Middle frontal gyrus (tissue), 1 donor: ENCODE data around the gene POLN.

ENCODE experiments used
- DNase-seq: peaks from one replicate; pipeline ENCODE4 v3.0.0-alpha.2; 2015; ENCODE audit warnings: low spot score; ENCODE audit errors: extremely low spot score

POLN gene

DNA sequence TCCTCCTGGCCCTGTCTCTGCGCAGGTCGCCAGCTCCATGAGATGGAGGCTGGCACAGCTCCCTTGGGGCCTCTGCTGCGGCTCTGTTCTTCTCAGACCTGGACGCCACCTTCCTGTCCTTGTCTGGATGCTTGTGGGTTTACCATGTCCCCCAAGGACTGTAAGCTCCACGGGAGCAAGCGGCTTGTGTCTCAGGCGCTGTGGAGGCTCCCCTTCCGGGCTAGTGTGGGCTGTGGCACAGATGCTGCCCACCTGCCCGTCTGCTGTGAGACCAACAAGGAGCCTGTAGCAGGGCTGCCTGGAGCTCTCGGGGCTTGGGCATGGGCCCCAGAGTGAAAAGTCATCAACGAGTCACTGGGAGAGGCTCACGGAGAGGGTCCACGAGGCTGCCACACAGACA, 157.6 kb downstream of the POLN start:
- DNase-seq = no peak

GRCh38 chr4:2083826-2084160, 158.1 kb downstream of the POLN start:
- DNase-seq = no peak

GRCh38 chr4:2083116-2083825, 158.7 kb downstream of the POLN start:
- no peak for DNase-seq

DNA sequence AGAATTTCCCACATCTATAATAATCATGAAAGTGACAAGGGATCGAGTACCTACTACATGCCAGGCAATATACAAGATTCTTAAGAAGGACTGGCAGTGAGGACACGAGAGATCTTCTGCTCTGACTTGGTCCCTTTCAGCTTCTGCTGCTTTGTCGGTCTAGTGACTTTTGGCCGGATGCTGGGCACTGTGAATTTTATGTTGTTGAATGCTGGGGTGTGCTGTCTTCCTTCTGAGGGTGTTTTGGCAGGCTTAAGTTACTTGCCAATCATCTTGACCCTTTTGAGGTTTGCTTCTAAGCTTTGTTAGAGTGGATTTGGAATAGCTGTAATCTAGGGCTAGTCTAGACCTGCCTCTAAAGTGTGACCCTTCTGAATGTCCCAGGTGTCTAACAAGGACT, 159.3 kb downstream of the POLN start:
- no peak for DNase-seq

DNA sequence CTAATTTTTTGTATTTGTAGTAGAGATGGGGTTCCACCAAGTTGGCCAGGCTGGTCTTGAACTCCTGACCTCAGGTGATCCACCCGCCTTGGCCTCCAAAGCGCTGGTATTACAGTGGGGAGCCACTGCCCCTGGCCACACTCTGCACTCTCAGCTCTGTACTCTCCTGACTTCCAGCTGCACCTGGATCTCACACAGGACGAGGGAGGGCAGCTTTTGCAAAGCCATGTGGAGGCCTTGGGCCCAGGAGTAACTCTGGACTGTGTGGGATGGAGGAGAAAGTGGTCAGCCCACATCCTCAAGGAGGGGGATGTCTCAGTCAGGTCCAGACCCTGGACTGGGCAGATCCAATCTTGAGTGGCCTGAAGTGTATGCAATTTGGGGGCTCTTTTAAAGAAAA, 159.8 kb downstream of the POLN start:
- no peak for DNase-seq

GRCh38 chr4:2081540-2081939, 160.4 kb downstream of the POLN start:
- no peak for DNase-seq

DNA sequence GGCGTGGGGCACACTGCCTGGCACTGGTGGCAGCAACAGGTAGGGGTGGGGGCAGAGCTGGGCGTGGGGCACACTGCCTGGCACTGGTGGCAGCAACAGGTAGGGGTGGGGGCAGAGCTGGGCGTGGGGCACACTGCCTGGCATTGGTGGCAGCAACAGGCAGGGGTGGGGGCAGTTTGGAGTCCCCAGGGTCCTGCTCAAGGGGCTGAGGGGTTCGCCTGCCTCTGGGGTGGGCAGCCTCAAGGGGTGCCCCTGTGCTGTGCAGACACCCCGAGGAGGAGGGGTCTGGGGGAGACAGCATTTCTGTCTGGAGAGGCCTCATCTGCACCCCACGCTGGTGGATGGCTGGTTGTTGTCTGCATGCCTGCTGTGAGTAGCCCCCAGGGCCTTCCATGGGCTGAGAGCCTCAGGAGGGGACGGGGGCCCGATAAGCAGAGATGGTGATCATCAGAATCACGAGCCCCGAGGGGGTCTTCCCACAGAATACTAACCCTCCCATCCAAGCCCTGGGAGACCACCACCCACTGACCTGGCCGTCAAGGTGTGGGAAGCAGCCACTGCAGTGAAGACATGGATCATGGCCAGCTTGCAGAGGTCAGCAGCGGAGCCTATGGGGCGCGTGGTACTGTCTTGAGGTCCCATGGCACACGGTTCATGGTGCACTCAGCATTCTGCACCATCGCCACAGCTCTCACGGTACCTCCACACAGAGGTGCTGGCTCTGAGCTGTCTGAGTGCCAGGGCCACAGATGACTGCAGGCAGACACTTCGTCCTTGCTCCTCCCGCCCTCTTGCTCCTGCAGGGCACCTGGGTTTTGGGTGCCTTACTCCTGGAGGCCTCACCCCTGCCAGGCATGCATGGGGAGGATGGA, 161.3 kb downstream of the POLN start:
- no peak for DNase-seq

GRCh38 chr4:2079926-2080325, 162.0 kb downstream of the POLN start:
- DNase-seq = no peak

- no peak for DNase-seq
Observed at GRCh38 chr4:2079006-2079405, 162.9 kb downstream of the POLN start.

DNA sequence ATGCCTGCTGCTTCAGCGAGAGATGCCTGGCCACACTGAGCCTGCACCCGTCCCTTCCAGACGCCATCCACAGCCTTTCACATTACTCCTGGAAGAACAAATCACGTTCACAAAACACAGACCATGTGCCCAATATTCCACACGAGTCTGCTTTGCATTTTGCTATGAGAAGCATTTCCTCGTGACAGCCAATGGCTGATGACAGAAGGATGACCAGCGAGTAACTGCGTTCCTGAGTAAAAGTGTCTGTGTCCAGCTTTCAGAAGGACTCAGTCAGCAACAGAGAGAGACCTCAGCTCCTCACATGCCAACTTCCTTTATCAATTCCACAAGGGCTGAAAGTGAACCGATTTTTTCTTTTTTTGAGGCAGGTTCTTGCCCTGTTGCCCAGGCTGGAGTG, 163.3 kb downstream of the POLN start:
- DNase-seq = no peak

- DNase-seq = no peak
Observed at GRCh38 chr4:2077537-2078460, 164.1 kb downstream of the POLN start.

- DNase-seq = no peak
Observed at GRCh38 chr4:2076908-2077536, 164.9 kb downstream of the POLN start.

- no peak for DNase-seq
Observed at GRCh38 chr4:2075987-2076907, 165.7 kb downstream of the POLN start.

DNA sequence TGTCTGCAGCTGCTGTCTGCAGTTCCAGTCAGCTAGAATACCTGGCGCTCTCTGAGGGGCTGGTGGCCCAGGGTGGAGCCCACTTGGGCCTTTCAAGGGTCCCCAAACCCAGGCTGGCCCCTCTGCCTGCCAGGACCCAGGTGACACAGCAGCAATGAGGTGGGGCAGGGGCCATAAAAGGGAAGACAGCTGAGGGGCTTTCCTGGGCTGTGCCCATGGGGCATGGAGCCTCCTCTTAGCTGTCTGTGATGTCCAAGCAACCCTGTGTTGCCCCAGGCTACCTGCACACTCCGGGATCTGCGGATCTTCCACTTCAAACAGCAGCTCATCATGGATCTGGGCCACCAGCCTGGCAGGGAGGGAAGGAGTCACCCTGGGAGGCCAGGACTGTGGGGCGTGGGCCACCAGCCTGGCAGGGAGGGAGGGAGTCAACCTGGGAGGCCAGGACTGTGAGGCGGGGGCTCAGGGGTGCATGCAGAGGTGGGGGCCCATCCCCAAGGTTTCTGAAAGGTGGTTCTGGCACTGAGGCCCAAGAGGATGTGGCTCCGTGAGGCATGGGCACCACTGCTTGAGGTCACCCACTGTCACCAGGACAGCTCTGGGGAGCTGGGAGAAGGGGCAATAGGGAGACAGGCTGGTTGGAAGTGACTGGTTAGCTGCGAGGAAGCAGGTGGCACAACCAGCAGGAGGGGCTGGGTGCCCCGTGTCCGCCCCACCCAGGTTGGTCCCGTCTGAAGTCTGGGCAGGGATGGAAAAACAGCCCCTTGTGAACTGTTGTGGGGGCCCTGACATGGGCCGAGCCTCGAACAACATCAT, 166.5 kb downstream of the POLN start:
- DNase-seq = no peak

DNA sequence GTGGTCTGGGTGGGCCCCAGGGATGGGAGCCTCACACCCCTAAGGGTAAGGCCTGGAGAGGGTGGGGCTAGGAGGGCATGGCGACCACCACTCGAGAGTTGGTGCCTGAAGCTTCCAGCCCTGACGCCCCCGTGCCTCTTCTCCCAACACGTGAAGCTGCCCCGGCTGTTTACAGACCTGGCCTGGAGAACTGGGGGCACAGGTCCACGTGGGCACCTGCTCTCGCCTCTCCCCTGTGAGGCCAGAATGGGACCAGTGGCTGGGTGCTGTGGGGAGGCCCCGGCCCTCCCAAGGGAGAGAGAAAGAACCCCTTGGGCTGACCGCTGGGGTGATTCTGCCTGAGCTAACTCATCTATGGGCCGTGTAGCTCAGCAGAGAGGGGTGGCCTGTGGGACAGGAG, 167.3 kb downstream of the POLN start:
- DNase-seq = no peak

DNA sequence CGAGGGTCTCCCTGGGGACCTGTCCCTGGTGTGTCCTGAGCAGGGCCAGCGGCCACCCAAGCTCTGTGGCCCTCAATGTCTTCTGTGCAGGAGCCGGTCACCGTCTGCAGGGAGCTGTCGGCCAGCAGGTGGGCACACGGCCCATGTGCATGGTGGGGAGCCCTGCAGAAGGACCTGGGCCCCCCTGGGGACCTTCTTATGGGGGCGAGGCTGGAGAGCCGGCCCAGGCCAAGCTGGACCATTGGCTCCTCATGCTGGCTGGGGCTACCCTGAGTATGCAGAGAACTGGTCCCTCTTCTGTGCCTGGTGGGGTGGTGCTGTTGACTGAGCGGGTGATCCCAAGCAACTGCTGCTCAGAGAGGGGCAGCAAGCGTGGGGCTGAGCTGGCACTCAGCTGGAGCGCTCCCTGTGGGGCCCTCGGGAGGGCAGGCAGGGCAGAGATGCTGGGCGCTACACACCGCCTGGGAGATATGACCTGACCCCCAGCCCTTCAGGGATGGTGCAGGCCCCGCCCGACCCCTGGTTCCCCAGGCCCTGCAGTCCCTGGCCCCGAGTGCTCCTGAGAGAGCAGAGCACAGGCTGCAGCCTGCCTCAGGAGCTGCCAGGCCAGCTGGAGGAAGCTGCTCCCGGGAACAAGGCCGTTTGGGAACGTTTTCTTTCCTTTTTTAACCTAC, 168.0 kb downstream of the POLN start:
- peak; percentile 18 for DNase-seq

- no peak for DNase-seq
Observed at GRCh38 chr4:2072971-2073807, 168.7 kb downstream of the POLN start.
